HCT116 (cell line): ENCODE data around the gene EFR3B. TPM values are rescaled to one million over a fixed set of nuclear protein-coding genes. Genes with fewer than 3 reads are reported as not detected.

Experiments used
- ATAC-seq: fragments of 200-7000 bp; cut with Tn5 transposase; 2 replicates; pipeline ENCODE4 v1.9.1; 2020; ENCODE audit warnings: mild to moderate bottlenecking, moderate library complexity
- BruUV-seq: library from RNA; stranded (reverse); fragments of 400-500 nt; replicated peaks from 2 replicates; lab custom pipeline; 2021; lab: Mats Ljungman, UMichigan
- CTCF ChIA-PET: fragments of 300-600 bp; sonication (Branson Sonifier 250); formaldehyde crosslinking; loops from one replicate; lab custom pipeline; 2021; ENCODE audit warnings: antibody characterized with exemption; lab: Charles Lee
- POLR2A ChIA-PET: fragments of 300-600, 350-600 bp; sonication (Branson Sonifier 250); formaldehyde crosslinking; loops from one replicate; lab custom pipeline; 2021; ENCODE audit warnings: antibody characterized with exemption; lab: Charles Lee
- RAD21 ChIA-PET, 2 experiments: fragments of 300-600 bp; sonication (Branson Sonifier 250); formaldehyde crosslinking; loops; one replicate each; lab custom pipeline; 2023; ENCODE audit warnings: low total read pairs in 2 of 2; ENCODE audit not compliant: uncharacterized antibody in 2 of 2, unreplicated experiment in 2 of 2, low non-redundant PET in 1 of 2; lab: Charles Lee
- DNase-seq: peaks from one replicate; pipeline ENCODE4 v3.0.0-alpha.2; 2010; ENCODE audit warnings: low read depth, low spot score
- H2AFZ ChIP-seq: fragments of 200-600 bp; shearing (Covaris generic), sonication (generic); 2 replicates; pipeline ENCODE4 v1.6.1; 2017; ENCODE audit warnings: low read depth, mixed run types, mixed read lengths, antibody characterized with exemption, low read length; ENCODE audit not compliant: poor library complexity, severe bottlenecking
- H3K27ac ChIP-seq: 2 replicates; pipeline ENCODE4 v1.5.1; 2012; ENCODE audit warnings: low read depth, low read length
- H3K27me3 ChIP-seq: fragments of 200-600 bp; sonication (generic); 2 replicates; pipeline ENCODE4 v1.6.1; 2016; ENCODE audit warnings: mixed run types, low read length, mixed read lengths; ENCODE audit not compliant: insufficient read depth
- H3K36me3 ChIP-seq, 2 experiments: fragments of 200-500 bp in 1 of 2; fragments of 200-600 bp in 1 of 2; sonication (Bioruptor generic) in 1 of 2; sonication (generic) in 1 of 2; 2 replicates each; pipeline versions ENCODE4 v1.5.1 to v1.6.1; 2014 to 2016; ENCODE audit warnings: low read length in 2 of 2, inconsistent platforms in 1 of 2, mixed read lengths in 1 of 2, mixed run types in 1 of 2; ENCODE audit not compliant: insufficient read depth in 2 of 2, control insufficient read depth in 1 of 2
- H3K4me1 ChIP-seq, 2 experiments: fragments of 200-600 bp in 1 of 2; sonication (generic) in 1 of 2; 2 replicates each; pipeline versions ENCODE4 v1.5.1 to v1.6.1; 2012 to 2017; ENCODE audit warnings: low read length in 2 of 2, inconsistent platforms in 1 of 2, mild to moderate bottlenecking in 1 of 2, mixed read lengths in 1 of 2, mixed run types in 1 of 2, moderate library complexity in 1 of 2; ENCODE audit not compliant: insufficient read depth in 2 of 2, control insufficient read depth in 1 of 2
- H3K4me2 ChIP-seq: fragments of 200-600 bp; sonication (generic); 2 replicates; pipeline ENCODE4 v1.6.1; 2017; ENCODE audit warnings: mixed run types, low read length, mixed read lengths
- H3K4me3 ChIP-seq, 2 experiments: fragments of 200-600 bp in 1 of 2; sonication (generic) in 1 of 2; replicated peaks in 1 of 2; 2 replicates each; pipeline ENCODE4 v1.5.1; 2011 to 2016; ENCODE audit warnings: low read length in 2 of 2, control low read depth in 1 of 2, low read depth in 1 of 2, mild to moderate bottlenecking in 1 of 2, mixed read lengths in 1 of 2, mixed run types in 1 of 2
- H3K79me2 ChIP-seq: fragments of 200-600 bp; sonication (generic); 2 replicates; pipeline ENCODE4 v1.6.1; 2017; ENCODE audit warnings: mild to moderate bottlenecking, mixed run types, low read length, moderate library complexity, mixed read lengths; ENCODE audit not compliant: insufficient read depth
- H3K9ac ChIP-seq: fragments of 200-600 bp; sonication (generic); 2 replicates; pipeline ENCODE4 v1.6.1; 2016; ENCODE audit warnings: low read length, mixed read lengths
- H3K9me2 ChIP-seq: fragments of 200-600 bp; sonication (generic), shearing (Covaris generic); 2 replicates; pipeline ENCODE4 v1.6.1; 2017; ENCODE audit warnings: mixed run types, mild to moderate bottlenecking, moderate library complexity; ENCODE audit not compliant: insufficient read depth
- H3K9me3 ChIP-seq, 2 experiments: fragments of 200-500 bp in 1 of 2; fragments of 200-600 bp in 1 of 2; sonication (Bioruptor generic) in 1 of 2; sonication (generic) in 1 of 2; 2 replicates each; pipeline ENCODE4 v1.6.1; 2014 to 2017; ENCODE audit warnings: low read length in 2 of 2, mixed read lengths in 2 of 2, inconsistent platforms in 1 of 2, low read depth in 1 of 2, mild to moderate bottlenecking in 1 of 2, mixed run types in 1 of 2, moderate library complexity in 1 of 2; ENCODE audit not compliant: control insufficient read depth in 1 of 2, insufficient read depth in 1 of 2
- H4K20me1 ChIP-seq: fragments of 200-600 bp; sonication (generic), shearing (Covaris generic); 2 replicates; pipeline ENCODE4 v1.6.1; 2017; ENCODE audit warnings: mixed run types, mild to moderate bottlenecking, moderate library complexity; ENCODE audit not compliant: insufficient read depth
- FOSL1 ChIP-seq: IDR thresholded peaks from 2 replicates; pipeline ENCODE4 v1.6.1; 2012; ENCODE audit warnings: low read depth
- JUND ChIP-seq: IDR thresholded peaks from 2 replicates; pipeline ENCODE4 v1.6.1; 2012
- POLR2AphosphoS5 ChIP-seq: IDR thresholded peaks from 2 replicates; pipeline ENCODE4 v1.6.1; 2011; ENCODE audit warnings: mild to moderate bottlenecking, low read depth, low read length, moderate library complexity
- SIN3A ChIP-seq: IDR thresholded peaks from 2 replicates; pipeline ENCODE4 v1.6.1; 2012; ENCODE audit warnings: low read depth
- SRF ChIP-seq: IDR thresholded peaks from 2 replicates; pipeline ENCODE4 v1.6.1; 2012; ENCODE audit warnings: low read depth
- TCF7L2 ChIP-seq: IDR thresholded peaks from 2 replicates; pipeline ENCODE4 v1.7.0; 2011; ENCODE audit warnings: borderline replicate concordance, inconsistent platforms; ENCODE audit not compliant: insufficient read depth, insufficient read length; ENCODE audit errors: extremely low read depth
- intact Hi-C: fragments of 100-400 bp; cut with micrococcal nuclease; formaldehyde crosslinking; loops from 2 replicates; pipeline ENCODE4 v1.10.0; 2022
- total RNA-seq: library from RNA; stranded (reverse); gene quantifications from one replicate; pipeline ENCODE4 v1.2.1, GENCODE V29; 2021; ENCODE audit not compliant: unreplicated experiment
- TF ChIP-seq, protein P1 (sequence below): IDR thresholded peaks from 2 replicates; pipeline ENCODE4 v1.6.1; 2011; ENCODE audit warnings: mild to moderate bottlenecking, low read length, moderate library complexity; ENCODE audit not compliant: insufficient replicate concordance; ENCODE audit errors: extremely low read depth
- TF ChIP-seq, protein P2 (sequence below): IDR thresholded peaks from 2 replicates; pipeline ENCODE4 v1.6.1; 2012; ENCODE audit warnings: low read depth
- TF ChIP-seq, protein P3 (sequence below): IDR thresholded peaks from 2 replicates; pipeline ENCODE4 v1.6.1; 2012
- TF ChIP-seq, protein P4 (sequence below), 3 experiments: fragments of 200-600 bp in 1 of 3; sonication (generic) in 1 of 3; IDR thresholded peaks in 2 of 3; conservative IDR thresholded peaks in 1 of 3; 2 replicates each; pipeline ENCODE4 v1.5.1; 2012 to 2017; ENCODE audit warnings: low read depth in 2 of 3, low read length in 2 of 3, antibody characterized with exemption in 1 of 3, borderline replicate concordance in 1 of 3, control low read depth in 1 of 3, mild to moderate bottlenecking in 1 of 3, mixed read lengths in 1 of 3, mixed run types in 1 of 3, moderate library complexity in 1 of 3; ENCODE audit not compliant: insufficient read depth in 1 of 3
- TF ChIP-seq, protein P5 (sequence below): IDR thresholded peaks from 2 replicates; pipeline ENCODE4 v1.6.1; 2012

EFR3B gene
- total RNA-seq, 1 experiment from 2014 or later = 0.96 TPM

DNA sequence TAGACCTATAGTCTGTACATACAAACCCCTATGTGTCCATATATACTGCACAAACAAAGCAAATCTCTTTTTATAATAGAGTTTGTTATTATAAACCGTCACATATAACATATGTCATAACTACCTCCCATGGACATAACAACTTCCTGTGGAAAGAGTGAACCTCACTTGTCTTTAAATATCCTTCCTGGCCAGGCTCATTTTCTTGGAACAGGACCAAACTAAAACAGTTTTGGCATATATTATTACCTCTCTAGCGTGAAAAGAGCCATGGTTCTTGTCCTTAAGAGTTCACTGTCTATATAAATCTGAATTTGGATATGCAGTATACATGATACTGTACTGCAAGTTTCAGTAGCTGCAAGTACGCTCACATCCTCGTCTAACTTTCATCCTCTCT, 41.8 kb upstream of the EFR3B start:
- Histone ChIP-seq H3K36me3 (no peaks in the 10 kb centered on the region), H3K27ac (no peak overlapping the region), H3K4me1 (peaks cover 13 to 22% of the 10 kb centered on the region in 2 experiments; a peak in 3 of 4 replicates), H3K9me3 (no peaks in the 10 kb centered on the region), H3K4me2 (no peak overlapping the region), H4K20me1 (no peaks in the 10 kb centered on the region), H3K9ac (no peak overlapping the region), H3K4me3 (no peak overlapping the region), H3K79me2 (no peaks in the 10 kb centered on the region), H2AFZ (no peak overlapping the region), H3K27me3 (no peaks in the 10 kb centered on the region), H3K9me2 (no peaks in the 10 kb centered on the region)
- intact Hi-C loops = no loop called here
- BruUV-seq = no TSS peak
- TF ChIP-seq POLR2AphosphoS5 (no peak), SIN3A (no peak), JUND (no peak), SRF (no peak), FOSL1 (no peak), TCF7L2 (no peak)
- TF ChIP-seq, protein P1, sequence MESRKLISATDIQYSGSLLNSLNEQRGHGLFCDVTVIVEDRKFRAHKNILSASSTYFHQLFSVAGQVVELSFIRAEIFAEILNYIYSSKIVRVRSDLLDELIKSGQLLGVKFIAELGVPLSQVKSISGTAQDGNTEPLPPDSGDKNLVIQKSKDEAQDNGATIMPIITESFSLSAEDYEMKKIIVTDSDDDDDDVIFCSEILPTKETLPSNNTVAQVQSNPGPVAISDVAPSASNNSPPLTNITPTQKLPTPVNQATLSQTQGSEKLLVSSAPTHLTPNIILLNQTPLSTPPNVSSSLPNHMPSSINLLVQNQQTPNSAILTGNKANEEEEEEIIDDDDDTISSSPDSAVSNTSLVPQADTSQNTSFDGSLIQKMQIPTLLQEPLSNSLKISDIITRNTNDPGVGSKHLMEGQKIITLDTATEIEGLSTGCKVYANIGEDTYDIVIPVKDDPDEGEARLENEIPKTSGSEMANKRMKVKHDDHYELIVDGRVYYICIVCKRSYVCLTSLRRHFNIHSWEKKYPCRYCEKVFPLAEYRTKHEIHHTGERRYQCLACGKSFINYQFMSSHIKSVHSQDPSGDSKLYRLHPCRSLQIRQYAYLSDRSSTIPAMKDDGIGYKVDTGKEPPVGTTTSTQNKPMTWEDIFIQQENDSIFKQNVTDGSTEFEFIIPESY = no peak
- TF ChIP-seq, protein P2, sequence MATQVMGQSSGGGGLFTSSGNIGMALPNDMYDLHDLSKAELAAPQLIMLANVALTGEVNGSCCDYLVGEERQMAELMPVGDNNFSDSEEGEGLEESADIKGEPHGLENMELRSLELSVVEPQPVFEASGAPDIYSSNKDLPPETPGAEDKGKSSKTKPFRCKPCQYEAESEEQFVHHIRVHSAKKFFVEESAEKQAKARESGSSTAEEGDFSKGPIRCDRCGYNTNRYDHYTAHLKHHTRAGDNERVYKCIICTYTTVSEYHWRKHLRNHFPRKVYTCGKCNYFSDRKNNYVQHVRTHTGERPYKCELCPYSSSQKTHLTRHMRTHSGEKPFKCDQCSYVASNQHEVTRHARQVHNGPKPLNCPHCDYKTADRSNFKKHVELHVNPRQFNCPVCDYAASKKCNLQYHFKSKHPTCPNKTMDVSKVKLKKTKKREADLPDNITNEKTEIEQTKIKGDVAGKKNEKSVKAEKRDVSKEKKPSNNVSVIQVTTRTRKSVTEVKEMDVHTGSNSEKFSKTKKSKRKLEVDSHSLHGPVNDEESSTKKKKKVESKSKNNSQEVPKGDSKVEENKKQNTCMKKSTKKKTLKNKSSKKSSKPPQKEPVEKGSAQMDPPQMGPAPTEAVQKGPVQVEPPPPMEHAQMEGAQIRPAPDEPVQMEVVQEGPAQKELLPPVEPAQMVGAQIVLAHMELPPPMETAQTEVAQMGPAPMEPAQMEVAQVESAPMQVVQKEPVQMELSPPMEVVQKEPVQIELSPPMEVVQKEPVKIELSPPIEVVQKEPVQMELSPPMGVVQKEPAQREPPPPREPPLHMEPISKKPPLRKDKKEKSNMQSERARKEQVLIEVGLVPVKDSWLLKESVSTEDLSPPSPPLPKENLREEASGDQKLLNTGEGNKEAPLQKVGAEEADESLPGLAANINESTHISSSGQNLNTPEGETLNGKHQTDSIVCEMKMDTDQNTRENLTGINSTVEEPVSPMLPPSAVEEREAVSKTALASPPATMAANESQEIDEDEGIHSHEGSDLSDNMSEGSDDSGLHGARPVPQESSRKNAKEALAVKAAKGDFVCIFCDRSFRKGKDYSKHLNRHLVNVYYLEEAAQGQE = no peak
- TF ChIP-seq, protein P3, sequence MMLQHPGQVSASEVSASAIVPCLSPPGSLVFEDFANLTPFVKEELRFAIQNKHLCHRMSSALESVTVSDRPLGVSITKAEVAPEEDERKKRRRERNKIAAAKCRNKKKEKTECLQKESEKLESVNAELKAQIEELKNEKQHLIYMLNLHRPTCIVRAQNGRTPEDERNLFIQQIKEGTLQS = no peak
- TF ChIP-seq, protein P4, sequence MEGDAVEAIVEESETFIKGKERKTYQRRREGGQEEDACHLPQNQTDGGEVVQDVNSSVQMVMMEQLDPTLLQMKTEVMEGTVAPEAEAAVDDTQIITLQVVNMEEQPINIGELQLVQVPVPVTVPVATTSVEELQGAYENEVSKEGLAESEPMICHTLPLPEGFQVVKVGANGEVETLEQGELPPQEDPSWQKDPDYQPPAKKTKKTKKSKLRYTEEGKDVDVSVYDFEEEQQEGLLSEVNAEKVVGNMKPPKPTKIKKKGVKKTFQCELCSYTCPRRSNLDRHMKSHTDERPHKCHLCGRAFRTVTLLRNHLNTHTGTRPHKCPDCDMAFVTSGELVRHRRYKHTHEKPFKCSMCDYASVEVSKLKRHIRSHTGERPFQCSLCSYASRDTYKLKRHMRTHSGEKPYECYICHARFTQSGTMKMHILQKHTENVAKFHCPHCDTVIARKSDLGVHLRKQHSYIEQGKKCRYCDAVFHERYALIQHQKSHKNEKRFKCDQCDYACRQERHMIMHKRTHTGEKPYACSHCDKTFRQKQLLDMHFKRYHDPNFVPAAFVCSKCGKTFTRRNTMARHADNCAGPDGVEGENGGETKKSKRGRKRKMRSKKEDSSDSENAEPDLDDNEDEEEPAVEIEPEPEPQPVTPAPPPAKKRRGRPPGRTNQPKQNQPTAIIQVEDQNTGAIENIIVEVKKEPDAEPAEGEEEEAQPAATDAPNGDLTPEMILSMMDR (IDR thresholded peaks at IDR 0.05 in 2 of 3, conservative IDR thresholded peaks at IDR 0.05 in 1 of 3; ENCODE audit: borderline replicate concordance in 1 of 3, insufficient read depth in 1 of 3, low read depth in 2 of 3, low read length in 2 of 3) = no peak
- TF ChIP-seq, protein P5, sequence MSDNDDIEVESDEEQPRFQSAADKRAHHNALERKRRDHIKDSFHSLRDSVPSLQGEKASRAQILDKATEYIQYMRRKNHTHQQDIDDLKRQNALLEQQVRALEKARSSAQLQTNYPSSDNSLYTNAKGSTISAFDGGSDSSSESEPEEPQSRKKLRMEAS = no peak
- CTCF ChIA-PET = no interaction called here
- DNase-seq = no peak
- RAD21 ChIA-PET = no interaction called here
- POLR2A ChIA-PET = no interaction called here
- no peak for ATAC-seq
